Stimulated activated naive CD8-positive, alpha-beta T cell treated with anti-CD3 and anti-CD28 coated beads, Interleukin-15, Interleukin-2, amounts not matched to agents 100 U/mL and 50 U/mL, for 24 hours (primary cell): ENCODE data around the gene CHFR.
"Not testable (repeated sequence)": the region's sequence is repeated elsewhere in the genome, so short reads cannot be mapped to it uniquely, and the experiment has no call there.

Experiments used
- ATAC-seq: fragments of 150-1000 bp; cut with Tn5 transposase; one replicate; pipeline ENCODE4 v1.10.0; 2021
- DNase-seq: peaks from one replicate; pipeline ENCODE4 v3.0.0; 2021

CHFR gene

GRCh38 chr12:132874620-132875019, 12.8 kb downstream of the CHFR start:
- not testable (repeated sequence) for ATAC-seq, DNase-seq

- ATAC-seq, result no peak
- DNase-seq, result no peak
Observed at GRCh38 chr12:132874175-132874574, 13.2 kb downstream of the CHFR start.

GRCh38 chr12:132873724-132874123, 13.7 kb downstream of the CHFR start:
- peak; percentile 21 for DNase-seq
- ATAC-seq, result peak; percentile 79

DNA sequence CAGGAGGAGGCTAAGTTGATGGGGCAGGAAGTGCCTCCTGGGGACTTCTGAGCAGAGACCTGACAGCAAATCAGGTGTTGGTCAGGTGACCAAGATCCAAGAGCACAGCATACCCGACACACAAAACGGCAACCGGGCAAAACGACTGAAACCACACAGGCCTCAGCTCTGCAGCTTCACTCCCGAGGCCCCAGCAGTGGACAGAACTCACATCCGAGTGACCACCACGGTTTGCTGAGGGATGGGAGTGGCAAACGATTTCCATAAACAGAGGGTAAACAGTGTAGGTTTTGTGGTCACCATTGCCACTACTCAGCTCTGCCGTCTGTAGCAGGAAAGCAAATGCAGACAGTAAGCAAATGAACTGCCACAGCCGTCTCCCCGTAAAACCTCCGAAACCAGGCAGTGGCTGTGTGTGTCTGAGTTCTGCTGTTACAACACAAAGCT, 14.4 kb downstream of the CHFR start:
- ATAC-seq (peak; percentile 61), DNase-seq (peak; percentile 21)

GRCh38 chr12:132872073-132872855, 15.1 kb downstream of the CHFR start:
- ATAC-seq, result peak; percentile 20

GRCh38 chr12:132869551-132869950, 17.9 kb downstream of the CHFR start:
- ATAC-seq (no peak), DNase-seq (no peak)

More at GRCh38 chr12:132872073-132872855, 15.1 kb downstream of the CHFR start:
- no peak for DNase-seq

GRCh38 chr12:132866251-132866828, 21.1 kb downstream of the CHFR start:
- DNase-seq, result no peak
- no peak for ATAC-seq

GRCh38 chr12:132861558-132861957, 25.8 kb downstream of the CHFR start:
- no peak for DNase-seq
- no peak for ATAC-seq

GRCh38 chr12:132858718-132859266, 28.6 kb downstream of the CHFR start:
- DNase-seq (no peak), ATAC-seq (no peak)

- ATAC-seq, DNase-seq: not testable (repeated sequence)
Observed at GRCh38 chr12:132857019-132857418, 30.4 kb downstream of the CHFR start.

GRCh38 chr12:132856581-132856980, 30.8 kb downstream of the CHFR start:
- DNase-seq (no peak), ATAC-seq (no peak)

- not testable (repeated sequence) for ATAC-seq, DNase-seq
Observed at GRCh38 chr12:132855211-132855610, 32.2 kb downstream of the CHFR start.

- ATAC-seq (no peak), DNase-seq (no peak)
Observed at GRCh38 chr12:132853285-132854092, 33.9 kb downstream of the CHFR start.

- DNase-seq (no peak), ATAC-seq (no peak)
Observed at GRCh38 chr12:132852496-132852895, 34.9 kb downstream of the CHFR start.

- no peak for DNase-seq
- ATAC-seq, result no peak
Observed at GRCh38 chr12:132851465-132851864, 35.9 kb downstream of the CHFR start.

GRCh38 chr12:132850291-132850690, 37.1 kb downstream of the CHFR start:
- DNase-seq (no peak), ATAC-seq (no peak)

- ATAC-seq (no peak), DNase-seq (no peak)
Observed at GRCh38 chr12:132848521-132848920, 38.9 kb downstream of the CHFR start.

GRCh38 chr12:132847363-132848356, 39.7 kb downstream of the CHFR start:
- ATAC-seq (peak; percentile 6), DNase-seq (no peak)

DNA sequence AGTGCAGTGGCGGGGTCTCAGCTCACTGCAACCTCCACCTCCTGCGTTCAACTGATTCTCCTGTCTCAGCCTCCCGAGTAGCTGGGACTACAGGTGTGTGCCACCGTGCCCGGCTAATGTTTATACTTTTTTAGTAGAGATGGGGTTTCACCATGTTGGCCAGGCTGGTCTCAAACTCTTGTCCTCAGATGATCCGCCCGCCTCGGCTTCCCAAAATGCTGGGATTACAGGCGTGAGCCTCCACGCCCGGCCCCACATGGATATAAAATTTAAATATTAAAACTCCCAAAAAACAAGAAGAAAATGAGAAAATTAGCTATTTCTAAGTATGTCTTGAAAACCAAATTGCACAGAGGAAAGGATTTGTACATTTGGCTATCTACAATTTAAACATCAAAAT, 42.7 kb downstream of the CHFR start:
- not testable (repeated sequence) for ATAC-seq, DNase-seq

DNA sequence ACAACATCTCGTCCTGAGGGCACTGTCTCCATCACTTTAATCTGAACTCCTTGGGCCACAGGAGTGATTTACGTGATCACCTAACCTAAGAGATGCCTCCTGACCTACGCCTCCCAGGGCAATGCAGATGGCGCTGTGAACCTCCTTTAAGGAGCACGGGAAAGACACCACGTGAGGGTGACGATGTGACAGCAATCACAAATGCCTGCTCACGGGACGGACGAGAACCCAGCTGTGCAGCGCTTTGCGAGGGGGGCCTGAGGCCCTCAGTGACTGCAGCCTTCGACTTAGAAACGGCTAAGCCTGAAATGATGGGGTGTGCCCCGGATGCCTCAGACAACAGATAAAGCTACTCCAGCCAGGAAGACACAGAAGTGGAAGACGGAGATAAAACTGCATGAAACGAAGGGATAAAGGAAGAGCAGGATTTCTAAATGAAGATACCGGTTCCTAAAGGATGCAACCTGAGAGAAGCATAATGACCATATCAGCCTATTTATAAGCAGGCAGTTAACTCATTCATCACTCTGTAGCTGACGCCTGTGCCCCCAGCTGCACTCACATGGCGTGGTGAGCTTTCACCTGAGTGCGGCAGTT, 44.9 kb downstream of the CHFR start:
- no peak for DNase-seq
- ATAC-seq, result no peak

GRCh38 chr12:132841151-132841550, 46.3 kb downstream of the CHFR start:
- ATAC-seq (no peak), DNase-seq (no peak)
